Mammary epithelial cell (primary cell): ENCODE measurements around the gene ADCK1.

Source experiments
- CTCF ChIP-seq, 2 donors: IDR thresholded peaks in 1 of 2; conservative IDR thresholded peaks in 1 of 2; 2 replicates each; pipeline ENCODE4 v1.5.1; 2011 to 2012; ENCODE audit warnings: inconsistent platforms in 2 of 2, low read length in 2 of 2, mild to moderate bottlenecking in 2 of 2, control low read depth in 1 of 2, low read depth in 1 of 2; ENCODE audit not compliant: insufficient read depth in 1 of 2; ENCODE audit errors: extremely low read depth in 1 of 2
- EZH2 ChIP-seq: IDR thresholded peaks from 2 replicates; pipeline ENCODE4 v1.6.1; 2012; ENCODE audit warnings: low read length, inconsistent platforms, borderline replicate concordance

DNA sequence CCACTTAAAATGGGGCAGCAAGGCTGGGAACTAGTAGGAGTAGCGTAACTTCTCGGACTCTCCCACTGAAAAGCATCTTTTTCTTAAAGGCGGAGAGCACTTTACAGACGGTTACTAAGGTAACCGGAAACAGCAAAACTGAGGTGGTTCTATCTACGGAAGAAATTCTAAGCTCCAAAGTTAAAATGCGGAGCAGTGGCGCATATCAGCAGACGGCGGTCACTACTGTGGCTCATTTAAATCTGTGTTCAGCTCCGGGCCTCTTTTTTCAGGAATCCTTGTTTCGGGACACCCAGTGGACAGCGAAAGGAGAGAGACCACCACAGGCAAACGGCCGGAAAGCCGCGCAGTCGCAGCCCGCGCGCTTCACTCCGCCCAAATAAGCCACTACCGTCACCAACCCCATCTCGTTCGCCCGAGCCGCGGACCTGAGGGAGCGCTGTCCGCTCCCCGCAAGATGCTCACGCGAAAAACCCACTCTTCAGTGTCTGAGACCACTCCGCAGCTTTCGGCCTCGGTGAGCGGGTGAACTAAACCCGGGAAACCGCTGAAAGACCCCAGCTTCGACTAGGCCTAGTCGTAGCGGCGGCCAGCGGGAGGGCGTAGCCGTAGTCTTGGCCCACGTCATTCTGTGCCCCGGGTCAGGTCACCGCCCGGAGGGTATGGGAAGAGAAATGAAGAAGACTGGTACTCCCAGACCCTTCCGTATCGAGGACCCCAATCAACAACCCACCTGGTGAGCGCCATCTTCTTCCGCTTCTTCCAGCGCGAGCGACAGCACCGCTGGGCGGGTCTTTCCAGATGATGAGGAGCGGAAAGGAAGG is 39.3 kb upstream of the ADCK1 start, which contains the start of gene SNW1:
- TF ChIP-seq EZH2 = no peak
- no peak for TF ChIP-seq CTCF (conservative IDR thresholded peaks at IDR 0.05 in 1 of 2, IDR thresholded peaks at IDR 0.05 in 1 of 2; ENCODE audit: extremely low read depth in 1 of 2, insufficient read depth in 1 of 2, low read depth in 1 of 2, low read length in 2 of 2)
